ENCODE results near the gene CEPT1. TPM values are rescaled to one million over a fixed set of nuclear protein-coding genes. Genes with fewer than 3 reads are reported as not detected.
A peak's percentile ranks its signal among the peaks of the same experiment; 100 is the strongest.

Gene CEPT1
- total and polyA plus RNA-seq, 2 of the 13 experiments (the other 11 are each of a cell fraction or from before 2014, with no cell fraction given): 35.7 to 48.2 TPM

GRCh38 chr1:111222308-111223125 is 82.5 kb downstream of the CEPT1 start (continued):
- TF ChIP-seq ZNF264 (CRISPR knock-in tag; IDR thresholded peaks at IDR 0.05) (no peak), ZNF816 (CRISPR knock-in tag; IDR thresholded peaks at IDR 0.05; ENCODE audit: borderline replicate concordance) (no peak), CEBPB (IDR thresholded peaks at IDR 0.05; ENCODE audit: borderline replicate concordance, low read depth, low read length) (no peak), ZNF281 (CRISPR knock-in tag; IDR thresholded peaks at IDR 0.05; ENCODE audit: borderline replicate concordance) (no peak), NFIC (IDR thresholded peaks at IDR 0.05; ENCODE audit: low read length) (no peak), RXRA (CRISPR knock-in tag; IDR thresholded peaks at IDR 0.05) (no peak), ZIK1 (CRISPR knock-in tag; IDR thresholded peaks at IDR 0.05; ENCODE audit: borderline replicate concordance, low read depth) (no peak), CTCF (CRISPR knock-in tag; IDR thresholded peaks at IDR 0.05) (peak; percentile 97), ESRRA (CRISPR knock-in tag; IDR thresholded peaks at IDR 0.05; ENCODE audit: low read depth) (no peak), ZNF407 (CRISPR knock-in tag; IDR thresholded peaks at IDR 0.05; ENCODE audit: not compliant biosample characterization) (no peak), KAT7 (CRISPR knock-in tag; IDR thresholded peaks at IDR 0.05; ENCODE audit: borderline replicate concordance) (no peak), NONO (IDR thresholded peaks at IDR 0.05) (no peak), NONO (CRISPR knock-in tag; conservative IDR thresholded peaks at IDR 0.05) (0 out of 2 replicates have a peak, but pooled peaks have one; percentile 25), PHB2 (IDR thresholded peaks at IDR 0.05; ENCODE audit: partially characterized antibody) (no peak), ZNF777 (CRISPR knock-in tag; IDR thresholded peaks at IDR 0.05) (no peak), XRCC5 (optimal IDR thresholded peaks at IDR 0.05; ENCODE audit: low read length) (peak; percentile 55)

Measured in HepG2 (cell line).